ENCODE data around the gene CACNG3. TPM values are rescaled to one million over a fixed set of nuclear protein-coding genes. Genes with fewer than 3 reads are reported as not detected.
"Not testable (repeated sequence)": the region's sequence is repeated elsewhere in the genome, so short reads cannot be mapped to it uniquely, and the experiment has no call there.

The CACNG3 gene
- total RNA-seq, 1 donor from 2014 or later = not detected

- H3K4me1 Mint-ChIP-seq (ENCODE audit: unreplicated experiment) = peaks cover 2% of the 10 kb centered on the region
- no peak for DNase-seq (ENCODE audit: low spot score)
- H3K9me3 Mint-ChIP-seq (ENCODE audit: unreplicated experiment) = peaks cover 5% of the 10 kb centered on the region
- no peak for TF ChIP-seq CTCF (IDR thresholded peaks at IDR 0.05; ENCODE audit: unreplicated experiment)
- no peak overlapping the region for H3K27ac Mint-ChIP-seq (ENCODE audit: unreplicated experiment)
- peaks cover 4% of the 10 kb centered on the region for H3K27me3 Mint-ChIP-seq (ENCODE audit: unreplicated experiment)
- H3K4me3 Mint-ChIP-seq (ENCODE audit: unreplicated experiment) = no peak overlapping the region
- peaks cover 5% of the 10 kb centered on the region for H3K36me3 Mint-ChIP-seq (ENCODE audit: low read depth, unreplicated experiment)
Observed at GRCh38 chr16:24234737-24235136, 21.4 kb upstream of the CACNG3 start.

GRCh38 chr16:24235806-24236205 is 20.3 kb upstream of the CACNG3 start:
- TF ChIP-seq CTCF (IDR thresholded peaks at IDR 0.05; ENCODE audit: unreplicated experiment) = no peak
- H3K36me3 Mint-ChIP-seq (ENCODE audit: low read depth, unreplicated experiment) = peaks cover 5% of the 10 kb centered on the region
- H3K4me1 Mint-ChIP-seq (ENCODE audit: unreplicated experiment) = peaks cover 2% of the 10 kb centered on the region
- no peak overlapping the region for H3K27ac Mint-ChIP-seq (ENCODE audit: unreplicated experiment)
- H3K27me3 Mint-ChIP-seq (ENCODE audit: unreplicated experiment) = peaks cover 4% of the 10 kb centered on the region
- DNase-seq (ENCODE audit: low spot score) = no peak
- H3K9me3 Mint-ChIP-seq (ENCODE audit: unreplicated experiment) = peaks cover 5% of the 10 kb centered on the region
- H3K4me3 Mint-ChIP-seq (ENCODE audit: unreplicated experiment) = no peak overlapping the region

- H3K4me1 Mint-ChIP-seq (ENCODE audit: unreplicated experiment); H3K27me3 Mint-ChIP-seq (ENCODE audit: unreplicated experiment); H3K27ac Mint-ChIP-seq (ENCODE audit: unreplicated experiment); H3K9me3 Mint-ChIP-seq (ENCODE audit: unreplicated experiment); DNase-seq (ENCODE audit: low spot score); H3K36me3 Mint-ChIP-seq (ENCODE audit: low read depth, unreplicated experiment); H3K4me3 Mint-ChIP-seq (ENCODE audit: unreplicated experiment): not testable (repeated sequence)
Observed at GRCh38 chr16:24238846-24239245, 17.3 kb upstream of the CACNG3 start.

GRCh38 chr16:24246911-24247607 is 9.1 kb upstream of the CACNG3 start:
- Mint-ChIP-seq H3K27me3 (ENCODE audit: unreplicated experiment) (no peaks in the 10 kb centered on the region), H3K4me1 (ENCODE audit: unreplicated experiment) (no peaks in the 10 kb centered on the region), H3K4me3 (ENCODE audit: unreplicated experiment) (no peak overlapping the region), H3K9me3 (ENCODE audit: unreplicated experiment) (no peaks in the 10 kb centered on the region), H3K27ac (ENCODE audit: unreplicated experiment) (no peak overlapping the region), H3K36me3 (ENCODE audit: low read depth, unreplicated experiment) (no peaks in the 10 kb centered on the region)
- no peak for TF ChIP-seq CTCF (IDR thresholded peaks at IDR 0.05; ENCODE audit: unreplicated experiment)
- no peak for DNase-seq (ENCODE audit: low spot score)

- no peak overlapping the region for H3K27ac Mint-ChIP-seq (ENCODE audit: unreplicated experiment)
- DNase-seq (ENCODE audit: low spot score) = peak; percentile 34
- H3K9me3 Mint-ChIP-seq (ENCODE audit: unreplicated experiment) = no peaks in the 10 kb centered on the region
- no peak overlapping the region for H3K4me3 Mint-ChIP-seq (ENCODE audit: unreplicated experiment)
- H3K27me3 Mint-ChIP-seq (ENCODE audit: unreplicated experiment) = peaks cover 3% of the 10 kb centered on the region
- peak; percentile 76 for TF ChIP-seq CTCF (IDR thresholded peaks at IDR 0.05; ENCODE audit: unreplicated experiment)
- no peaks in the 10 kb centered on the region for H3K36me3 Mint-ChIP-seq (ENCODE audit: low read depth, unreplicated experiment)
- peaks cover 12% of the 10 kb centered on the region for H3K4me1 Mint-ChIP-seq (ENCODE audit: unreplicated experiment)
Observed at GRCh38 chr16:24253192-24253591, 2.9 kb upstream of the CACNG3 start.

Data from endothelial cell (in vitro differentiated cells).